HEK293 (cell line): ENCODE data around the gene TMEM198.

Experiments used
- CTCF ChIP-seq: fragments of 450-650 bp; formaldehyde crosslinking; IDR thresholded peaks from 2 replicates; pipeline ENCODE4 v1.5.1; 2016; ENCODE audit warnings: missing biosample characterization, missing genetic modification characterization
- HOXA7 ChIP-seq: sonication (generic); formaldehyde crosslinking; IDR thresholded peaks from 2 replicates; pipeline ENCODE4 v1.8.1; 2022; ENCODE audit warnings: missing genetic modification reagents, borderline replicate concordance
- RBAK ChIP-seq: fragments of 450-650 bp; formaldehyde crosslinking; IDR thresholded peaks from 2 replicates; pipeline ENCODE4 v1.5.1; 2016; ENCODE audit warnings: missing biosample characterization, missing genetic modification characterization
- YY1 ChIP-seq: fragments of 450-650 bp; formaldehyde crosslinking; IDR thresholded peaks from 2 replicates; pipeline ENCODE4 v1.5.1; 2018; ENCODE audit warnings: missing biosample characterization, missing genetic modification characterization
- ZBTB26 ChIP-seq: fragments of 450-650 bp; formaldehyde crosslinking; optimal IDR thresholded peaks from 2 replicates; pipeline ENCODE3; 2016; ENCODE audit warnings: missing biosample characterization, mild to moderate bottlenecking, missing genetic modification characterization
- ZBTB44 ChIP-seq: fragments of 450-650 bp; IDR thresholded peaks from 2 replicates; pipeline ENCODE4 v1.5.1; 2018; ENCODE audit warnings: missing biosample characterization, mild to moderate bottlenecking, missing genetic modification characterization
- ZNF274 ChIP-seq, 2 experiments: fragments of 200-500 bp in 1 of 2; fragments of 450-650 bp in 1 of 2; sonication (Bioruptor generic) in 1 of 2; formaldehyde crosslinking in 1 of 2; IDR thresholded peaks; 2 replicates each; pipeline versions ENCODE4 v1.5.1 to v1.6.1; 2014 to 2016; ENCODE audit warnings: borderline replicate concordance in 1 of 2, inconsistent platforms in 1 of 2, low read length in 1 of 2, missing biosample characterization in 1 of 2, missing genetic modification characterization in 1 of 2
- ZNF292 ChIP-seq: fragments of 450-650 bp; formaldehyde crosslinking; IDR thresholded peaks from 2 replicates; pipeline ENCODE4 v1.5.1; 2016; ENCODE audit warnings: low read depth, missing biosample characterization, missing genetic modification characterization, borderline replicate concordance
- ZNF558 ChIP-seq: fragments of 450-650 bp; formaldehyde crosslinking; IDR thresholded peaks from 2 replicates; pipeline ENCODE4 v1.5.1; 2016; ENCODE audit warnings: missing biosample characterization, missing genetic modification characterization
- ZNF571 ChIP-seq: fragments of 450-650 bp; formaldehyde crosslinking; IDR thresholded peaks from 2 replicates; pipeline ENCODE4 v1.5.0; 2017; ENCODE audit warnings: missing biosample characterization, missing genetic modification characterization
- TF ChIP-seq, protein P1 (sequence below): fragments of 450-650 bp; formaldehyde crosslinking; IDR thresholded peaks from 2 replicates; pipeline ENCODE4 v1.5.1; 2016; ENCODE audit warnings: missing biosample characterization, missing genetic modification characterization

DNA sequence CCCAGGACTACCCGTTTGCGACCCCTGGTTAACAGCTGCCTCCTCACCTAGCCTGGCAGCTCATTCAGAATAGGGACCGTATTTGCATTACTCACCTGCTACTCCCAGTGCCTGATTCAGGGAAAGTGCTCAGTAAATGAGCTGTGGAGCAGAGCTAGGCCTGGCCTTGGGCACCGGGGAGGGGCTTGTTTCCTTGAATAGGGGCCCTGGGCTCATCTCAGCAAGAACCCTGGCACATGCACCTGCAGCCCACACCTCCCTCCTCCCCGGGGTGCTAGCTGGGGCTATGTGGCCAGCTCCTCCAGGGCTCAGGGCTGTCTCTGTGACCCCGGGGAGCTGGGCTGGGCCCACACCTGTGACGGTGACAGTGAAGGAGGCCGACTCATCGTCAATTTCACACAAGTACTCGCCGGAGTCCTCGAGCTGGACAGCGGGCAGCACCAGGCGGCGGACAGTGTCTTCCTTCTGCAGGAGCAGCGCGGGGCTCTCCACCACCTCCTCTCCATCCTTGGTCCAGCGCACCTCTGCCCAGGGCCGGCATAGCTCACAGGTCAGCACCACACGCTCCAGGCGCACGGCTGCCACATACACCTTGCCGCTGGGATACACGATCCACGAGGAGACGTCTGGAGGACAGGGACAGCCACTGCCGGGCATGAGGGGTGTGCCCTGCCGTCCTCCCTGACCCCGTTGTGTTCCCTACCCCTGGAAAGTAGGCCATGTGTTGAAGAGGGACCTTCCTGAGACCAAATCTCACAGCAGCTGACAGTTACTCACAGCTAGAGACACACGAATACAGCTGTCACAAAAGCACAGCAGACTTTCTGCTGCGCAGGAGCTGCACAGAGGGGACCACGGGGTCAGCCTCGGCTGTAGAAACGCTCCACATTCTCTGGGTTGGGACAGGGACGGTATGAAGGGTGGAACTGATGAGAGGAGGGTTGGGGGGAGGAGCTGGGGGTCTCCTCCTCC is 18.5 kb downstream of the TMEM198 start:
- no peak for TF ChIP-seq RBAK
- no peak for TF ChIP-seq ZBTB26 (tag by site-specific recombination)
- no peak for TF ChIP-seq CTCF (tag by site-specific recombination)
- no peak for TF ChIP-seq ZNF558
- no peak for TF ChIP-seq ZBTB44 (tag by site-specific recombination)
- no peak for TF ChIP-seq ZNF274 (IDR thresholded peaks at IDR 0.05; ENCODE audit: low read length)
- TF ChIP-seq ZNF274 (tag by site-specific recombination; IDR thresholded peaks at IDR 0.05; ENCODE audit: borderline replicate concordance) = no peak
- TF ChIP-seq, protein P1, sequence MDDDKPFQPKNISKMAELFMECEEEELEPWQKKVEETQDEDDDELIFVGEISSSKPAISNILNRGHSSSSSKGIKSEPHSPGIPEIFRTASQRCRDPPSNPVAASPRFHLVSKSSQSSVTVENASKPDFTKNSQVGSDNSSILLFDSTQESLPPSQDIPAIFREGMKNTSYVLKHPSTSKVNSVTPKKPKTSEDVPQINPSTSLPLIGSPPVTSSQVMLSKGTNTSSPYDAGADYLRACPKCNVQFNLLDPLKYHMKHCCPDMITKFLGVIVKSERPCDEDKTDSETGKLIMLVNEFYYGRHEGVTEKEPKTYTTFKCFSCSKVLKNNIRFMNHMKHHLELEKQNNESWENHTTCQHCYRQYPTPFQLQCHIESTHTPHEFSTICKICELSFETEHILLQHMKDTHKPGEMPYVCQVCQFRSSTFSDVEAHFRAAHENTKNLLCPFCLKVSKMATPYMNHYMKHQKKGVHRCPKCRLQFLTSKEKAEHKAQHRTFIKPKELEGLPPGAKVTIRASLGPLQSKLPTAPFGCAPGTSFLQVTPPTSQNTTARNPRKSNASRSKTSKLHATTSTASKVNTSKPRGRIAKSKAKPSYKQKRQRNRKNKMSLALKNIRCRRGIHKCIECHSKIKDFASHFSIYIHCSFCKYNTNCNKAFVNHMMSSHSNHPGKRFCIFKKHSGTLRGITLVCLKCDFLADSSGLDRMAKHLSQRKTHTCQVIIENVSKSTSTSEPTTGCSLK (tag by site-specific recombination) = no peak
- no peak for TF ChIP-seq HOXA7
- TF ChIP-seq ZNF571 (tag by site-specific recombination) = no peak
- TF ChIP-seq ZNF292 = no peak
- TF ChIP-seq YY1 = no peak
